ENCODE data around the gene PITPNM1.
A peak's percentile ranks its signal among the peaks of the same experiment; 100 is the strongest.

Gene PITPNM1

DNA sequence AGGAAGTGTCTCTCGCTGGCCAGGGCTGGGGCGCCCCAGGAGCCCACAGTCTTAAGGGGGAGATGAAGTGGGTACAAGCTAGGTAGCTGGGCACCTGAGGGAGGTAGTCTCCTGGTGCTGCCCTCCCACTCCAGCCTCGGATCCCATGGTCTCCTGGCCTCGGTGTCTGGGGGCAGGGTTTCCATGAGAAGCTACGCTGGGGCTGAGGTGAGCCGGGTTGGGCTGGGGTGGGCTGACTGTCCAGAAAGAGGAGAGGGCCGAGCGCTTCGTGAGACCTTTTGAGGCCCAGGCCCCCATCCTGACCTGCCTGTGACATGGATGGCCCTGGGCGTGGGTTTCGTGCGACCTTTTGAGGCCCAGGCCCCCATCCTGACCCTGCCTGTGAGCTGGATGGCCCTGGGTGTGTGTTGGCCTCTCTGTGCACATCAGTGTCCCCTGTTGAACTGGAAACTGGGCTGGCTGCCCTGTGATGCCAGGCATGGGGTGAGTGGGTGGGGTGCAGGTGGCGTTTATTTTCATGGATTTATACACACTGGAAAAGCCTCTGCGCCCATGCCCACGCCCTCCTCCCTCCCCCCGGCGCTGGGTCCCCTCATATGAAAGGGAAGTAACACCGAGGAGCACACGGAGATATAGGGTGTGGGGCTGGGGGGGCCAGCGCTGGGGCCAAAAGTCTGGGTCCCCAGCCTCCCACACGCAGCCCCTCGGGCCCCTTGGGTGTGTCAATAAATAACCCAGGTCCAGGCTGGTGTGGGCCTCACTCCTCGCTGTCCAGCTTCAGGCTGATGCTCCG is 13.7 kb downstream of the PITPNM1 start:
- Histone ChIP-seq H3K9ac (ENCODE audit: low read length) (no peak overlapping the region), H2AK5ac (ENCODE audit: low read length, severe bottlenecking) (no peak overlapping the region), H3K27ac (ENCODE audit: low read length, poor library complexity, severe bottlenecking) (no peak overlapping the region), H2BK12ac (ENCODE audit: low read length in 2 of 2) (no peak overlapping the region), H3K4me3 (ENCODE audit: insufficient read depth in 1 of 2, low read depth in 1 of 2, low read length in 2 of 2) (no peak overlapping the region), H3K9me3 (ENCODE audit: control insufficient read depth, low read length) (no peaks in the 10 kb centered on the region), H3K4me2 (ENCODE audit: low read length, poor library complexity, severe bottlenecking) (no peak overlapping the region), H3K18ac (ENCODE audit: low read depth in 1 of 2, low read length in 2 of 2) (no peak overlapping the region), H2BK5ac (ENCODE audit: low read depth, low read length, poor library complexity, severe bottlenecking) (no peak overlapping the region), H2BK15ac (ENCODE audit: low read depth, poor library complexity, severe bottlenecking) (no peak overlapping the region), H4K8ac (ENCODE audit: low read length) (no peak overlapping the region), H3K27me3 (ENCODE audit: control insufficient read depth in 1 of 2, insufficient read depth in 1 of 2, low read length in 2 of 2) (no peaks in the 10 kb centered on the region), H3K79me1 (replicated peaks; ENCODE audit: low read length, poor library complexity, severe bottlenecking) (peaks cover 37% of the 10 kb centered on the region), H2BK120ac (ENCODE audit: low read depth, low read length) (no peak overlapping the region), H3K36me3 (ENCODE audit: control insufficient read depth in 1 of 2, insufficient read depth in 2 of 2, low read depth in 1 of 2, low read length in 2 of 2) (peaks cover 37 to 90% of the 10 kb centered on the region in 2 experiments), H3K23ac (ENCODE audit: low read length in 2 of 2) (no peak overlapping the region), H4K91ac (ENCODE audit: low read length) (no peak overlapping the region), H3K4me1 (ENCODE audit: control insufficient read depth, insufficient read depth, low read depth, low read length) (peaks cover 12% of the 10 kb centered on the region), H2AFZ (ENCODE audit: low read depth, low read length) (no peak overlapping the region), H3K14ac (ENCODE audit: low read length in 2 of 2) (no peak overlapping the region), H3K4ac (ENCODE audit: low read depth in 1 of 2, low read length in 2 of 2) (no peak overlapping the region)
- DNase-seq: no peak
- 90% methylated on average over 24 of the region's 24 CpGs for WGBS

DNA sequence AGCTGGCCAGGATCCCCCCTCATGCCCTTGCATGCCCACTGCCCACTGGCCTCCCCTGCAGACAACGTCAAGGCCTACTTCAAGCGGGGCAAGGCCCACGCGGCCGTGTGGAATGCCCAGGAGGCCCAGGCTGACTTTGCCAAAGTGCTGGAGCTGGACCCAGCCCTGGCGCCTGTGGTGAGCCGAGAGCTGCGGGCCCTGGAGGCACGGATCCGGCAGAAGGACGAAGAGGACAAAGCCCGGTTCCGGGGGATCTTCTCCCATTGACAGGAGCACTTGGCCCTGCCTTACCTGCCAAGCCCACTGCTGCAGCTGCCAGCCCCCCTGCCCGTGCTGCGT is 14.5 kb downstream of the PITPNM1 start:
- H2BK15ac ChIP-seq (ENCODE audit: low read depth, poor library complexity, severe bottlenecking): no peak overlapping the region
- peak overlapping the region; percentile 1 for H3K27ac ChIP-seq (ENCODE audit: low read length, poor library complexity, severe bottlenecking)
- DNase-seq: no peak
- H4K8ac ChIP-seq (ENCODE audit: low read length): no peak overlapping the region
- no peak overlapping the region for H2BK120ac ChIP-seq (ENCODE audit: low read depth, low read length)
- no peak overlapping the region for H3K4me2 ChIP-seq (ENCODE audit: low read length, poor library complexity, severe bottlenecking)
- no peak overlapping the region for H2AFZ ChIP-seq (ENCODE audit: low read depth, low read length)
- peaks cover 37 to 82% of the 10 kb centered on the region in 2 experiments for H3K36me3 ChIP-seq (ENCODE audit: control insufficient read depth in 1 of 2, insufficient read depth in 2 of 2, low read depth in 1 of 2, low read length in 2 of 2)
- peaks cover 14% of the 10 kb centered on the region for H3K4me1 ChIP-seq (ENCODE audit: control insufficient read depth, insufficient read depth, low read depth, low read length)
- H3K9ac ChIP-seq (ENCODE audit: low read length): no peak overlapping the region
- H2BK12ac ChIP-seq (ENCODE audit: low read length in 2 of 2): no peak overlapping the region
- no peak overlapping the region for H3K18ac ChIP-seq (ENCODE audit: low read depth in 1 of 2, low read length in 2 of 2)
- H3K79me1 ChIP-seq (replicated peaks; ENCODE audit: low read length, poor library complexity, severe bottlenecking): peaks cover 34% of the 10 kb centered on the region
- no peak overlapping the region for H3K14ac ChIP-seq (ENCODE audit: low read length in 2 of 2)
- H3K23ac ChIP-seq (ENCODE audit: low read length in 2 of 2): no peak overlapping the region
- WGBS: 98% methylated on average over 15 of the region's 15 CpGs
- no peak overlapping the region for H3K4me3 ChIP-seq (ENCODE audit: insufficient read depth in 1 of 2, low read depth in 1 of 2, low read length in 2 of 2)
- no peak overlapping the region for H2BK5ac ChIP-seq (ENCODE audit: low read depth, low read length, poor library complexity, severe bottlenecking)
- no peak overlapping the region for H3K4ac ChIP-seq (ENCODE audit: low read depth in 1 of 2, low read length in 2 of 2)
- H2AK5ac ChIP-seq (ENCODE audit: low read length, severe bottlenecking): no peak overlapping the region
- no peaks in the 10 kb centered on the region for H3K9me3 ChIP-seq (ENCODE audit: control insufficient read depth, low read length)
- H3K27me3 ChIP-seq (ENCODE audit: control insufficient read depth in 1 of 2, insufficient read depth in 1 of 2, low read length in 2 of 2): no peaks in the 10 kb centered on the region
- no peak overlapping the region for H4K91ac ChIP-seq (ENCODE audit: low read length)

DNA sequence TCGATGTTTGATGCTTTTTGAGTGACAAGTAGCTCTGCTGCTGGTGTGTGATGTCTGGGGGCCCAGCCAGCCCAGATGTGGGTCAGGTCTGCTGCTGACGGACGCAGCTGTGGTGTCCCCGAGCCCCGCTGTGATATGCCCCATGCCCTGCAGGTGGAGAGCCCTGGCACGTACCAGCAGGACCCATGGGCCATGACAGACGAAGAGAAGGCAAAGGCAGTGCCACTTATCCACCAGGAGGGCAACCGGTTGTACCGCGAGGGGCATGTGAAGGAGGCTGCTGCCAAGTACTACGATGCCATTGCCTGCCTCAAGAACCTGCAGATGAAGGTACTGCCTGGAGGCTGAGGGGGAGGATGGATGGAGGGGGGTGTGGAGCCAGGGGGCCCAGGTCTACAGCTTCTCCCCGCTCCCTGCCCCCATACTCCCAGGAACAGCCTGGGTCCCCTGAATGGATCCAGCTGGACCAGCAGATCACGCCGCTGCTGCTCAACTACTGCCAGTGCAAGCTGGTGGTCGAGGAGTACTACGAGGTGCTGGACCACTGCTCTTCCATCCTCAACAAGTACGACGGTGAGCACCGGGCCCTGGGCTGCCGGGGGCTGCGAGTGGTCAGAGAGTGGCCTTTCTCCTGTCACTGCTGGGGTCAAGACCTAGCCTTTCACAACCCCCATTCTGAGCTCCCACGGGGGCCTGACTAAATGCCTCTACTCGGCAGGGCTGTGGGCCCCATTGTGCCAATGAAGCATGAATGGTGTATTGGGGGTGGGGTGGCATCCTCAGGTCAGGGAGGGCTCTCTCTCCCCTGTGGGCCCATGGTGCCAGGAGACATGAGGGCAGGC is 15.1 kb downstream of the PITPNM1 start:
- no peak overlapping the region for H3K9ac ChIP-seq (ENCODE audit: low read length)
- H2BK120ac ChIP-seq (ENCODE audit: low read depth, low read length): no peak overlapping the region
- H3K18ac ChIP-seq (ENCODE audit: low read depth in 1 of 2, low read length in 2 of 2): no peak overlapping the region
- H2BK15ac ChIP-seq (ENCODE audit: low read depth, poor library complexity, severe bottlenecking): no peak overlapping the region
- peak overlapping the region; percentile 1 for H3K27ac ChIP-seq (ENCODE audit: low read length, poor library complexity, severe bottlenecking)
- no peak overlapping the region for H3K14ac ChIP-seq (ENCODE audit: low read length in 2 of 2)
- no peak overlapping the region for H2AK5ac ChIP-seq (ENCODE audit: low read length, severe bottlenecking)
- peaks cover 13% of the 10 kb centered on the region for H3K4me1 ChIP-seq (ENCODE audit: control insufficient read depth, insufficient read depth, low read depth, low read length)
- no peaks in the 10 kb centered on the region for H3K27me3 ChIP-seq (ENCODE audit: control insufficient read depth in 1 of 2, insufficient read depth in 1 of 2, low read length in 2 of 2)
- DNase-seq: no peak
- no peak overlapping the region for H4K91ac ChIP-seq (ENCODE audit: low read length)
- no peak overlapping the region for H4K8ac ChIP-seq (ENCODE audit: low read length)
- H3K23ac ChIP-seq (ENCODE audit: low read length in 2 of 2): no peak overlapping the region
- H3K79me1 ChIP-seq (replicated peaks; ENCODE audit: low read length, poor library complexity, severe bottlenecking): peaks cover 32% of the 10 kb centered on the region
- WGBS: 98% methylated on average over 22 of the region's 23 CpGs
- H3K9me3 ChIP-seq (ENCODE audit: control insufficient read depth, low read length): no peaks in the 10 kb centered on the region
- no peak overlapping the region for H3K4me2 ChIP-seq (ENCODE audit: low read length, poor library complexity, severe bottlenecking)
- H2BK5ac ChIP-seq (ENCODE audit: low read depth, low read length, poor library complexity, severe bottlenecking): no peak overlapping the region
- H2AFZ ChIP-seq (ENCODE audit: low read depth, low read length): no peak overlapping the region
- no peak overlapping the region for H2BK12ac ChIP-seq (ENCODE audit: low read length in 2 of 2)
- peaks cover 37 to 76% of the 10 kb centered on the region in 2 experiments for H3K36me3 ChIP-seq (ENCODE audit: control insufficient read depth in 1 of 2, insufficient read depth in 2 of 2, low read depth in 1 of 2, low read length in 2 of 2)
- H3K4ac ChIP-seq (ENCODE audit: low read depth in 1 of 2, low read length in 2 of 2): no peak overlapping the region
- no peak overlapping the region for H3K4me3 ChIP-seq (ENCODE audit: insufficient read depth in 1 of 2, low read depth in 1 of 2, low read length in 2 of 2)

DNA sequence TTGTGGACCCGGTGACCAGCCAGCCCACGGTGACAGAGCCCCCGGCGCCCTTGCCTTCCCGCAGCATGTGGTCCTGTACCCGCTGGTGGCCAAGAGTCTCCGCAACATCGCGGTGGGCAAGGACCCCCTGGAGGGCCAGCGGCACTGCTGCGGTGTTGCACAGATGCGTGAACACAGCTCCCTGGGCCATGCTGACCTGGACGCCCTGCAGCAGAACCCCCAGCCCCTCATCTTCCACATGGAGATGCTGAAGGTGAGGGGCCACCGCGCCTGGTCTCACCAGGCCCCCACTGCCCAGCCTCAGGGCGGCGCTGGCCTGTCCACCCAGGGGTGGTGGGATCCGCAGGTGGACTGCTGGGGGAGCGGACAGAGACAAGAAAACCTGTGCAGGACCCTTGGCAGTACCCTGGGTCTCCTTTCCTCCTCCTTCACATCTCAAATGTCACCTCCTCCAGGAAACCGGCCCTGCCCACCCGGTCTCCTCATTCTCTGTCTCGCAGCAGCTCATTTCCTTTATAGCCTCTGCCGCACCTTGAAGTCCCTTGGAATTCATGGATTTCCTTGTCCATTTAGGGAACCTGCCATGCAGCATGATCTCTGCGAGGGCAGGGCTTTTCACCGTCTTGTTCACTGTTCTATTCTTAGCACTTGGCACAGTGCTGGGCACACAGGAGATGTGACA is 15.8 kb downstream of the PITPNM1 start:
- Histone ChIP-seq H3K27me3 (ENCODE audit: control insufficient read depth in 1 of 2, insufficient read depth in 1 of 2, low read length in 2 of 2) (no peaks in the 10 kb centered on the region), H2BK15ac (ENCODE audit: low read depth, poor library complexity, severe bottlenecking) (no peak overlapping the region), H2AK5ac (ENCODE audit: low read length, severe bottlenecking) (no peak overlapping the region), H3K14ac (ENCODE audit: low read length in 2 of 2) (no peak overlapping the region), H2BK5ac (ENCODE audit: low read depth, low read length, poor library complexity, severe bottlenecking) (no peak overlapping the region), H3K36me3 (ENCODE audit: control insufficient read depth in 1 of 2, insufficient read depth in 2 of 2, low read depth in 1 of 2, low read length in 2 of 2) (peaks cover 41 to 75% of the 10 kb centered on the region in 2 experiments), H2AFZ (ENCODE audit: low read depth, low read length) (no peak overlapping the region), H3K23ac (ENCODE audit: low read length in 2 of 2) (no peak overlapping the region), H4K8ac (ENCODE audit: low read length) (no peak overlapping the region), H2BK120ac (ENCODE audit: low read depth, low read length) (no peak overlapping the region), H3K27ac (ENCODE audit: low read length, poor library complexity, severe bottlenecking) (no peak overlapping the region), H3K4me3 (ENCODE audit: insufficient read depth in 1 of 2, low read depth in 1 of 2, low read length in 2 of 2) (no peak overlapping the region), H2BK12ac (ENCODE audit: low read length in 2 of 2) (no peak overlapping the region), H3K18ac (ENCODE audit: low read depth in 1 of 2, low read length in 2 of 2) (no peak overlapping the region), H3K4ac (ENCODE audit: low read depth in 1 of 2, low read length in 2 of 2) (no peak overlapping the region), H3K4me2 (ENCODE audit: low read length, poor library complexity, severe bottlenecking) (no peak overlapping the region), H3K79me1 (replicated peaks; ENCODE audit: low read length, poor library complexity, severe bottlenecking) (peaks cover 31% of the 10 kb centered on the region), H3K9me3 (ENCODE audit: control insufficient read depth, low read length) (no peaks in the 10 kb centered on the region), H3K4me1 (ENCODE audit: control insufficient read depth, insufficient read depth, low read depth, low read length) (peaks cover 18% of the 10 kb centered on the region), H3K9ac (ENCODE audit: low read length) (no peak overlapping the region), H4K91ac (ENCODE audit: low read length) (no peak overlapping the region)
- 93% methylated on average over 25 of the region's 25 CpGs for WGBS
- no peak for DNase-seq

Measured in mesenchymal stem cell (in vitro differentiated cells and primary cell).